Ishikawa (cell line): ENCODE data around the gene PSMG3.

ENCODE experiments used
- MAX ChIP-seq: IDR thresholded peaks from 2 replicates; pipeline ENCODE4 v1.6.1; 2012
- RAD21 ChIP-seq: IDR thresholded peaks from 2 replicates; pipeline ENCODE4 v1.6.1; 2012; ENCODE audit warnings: low read depth

DNA sequence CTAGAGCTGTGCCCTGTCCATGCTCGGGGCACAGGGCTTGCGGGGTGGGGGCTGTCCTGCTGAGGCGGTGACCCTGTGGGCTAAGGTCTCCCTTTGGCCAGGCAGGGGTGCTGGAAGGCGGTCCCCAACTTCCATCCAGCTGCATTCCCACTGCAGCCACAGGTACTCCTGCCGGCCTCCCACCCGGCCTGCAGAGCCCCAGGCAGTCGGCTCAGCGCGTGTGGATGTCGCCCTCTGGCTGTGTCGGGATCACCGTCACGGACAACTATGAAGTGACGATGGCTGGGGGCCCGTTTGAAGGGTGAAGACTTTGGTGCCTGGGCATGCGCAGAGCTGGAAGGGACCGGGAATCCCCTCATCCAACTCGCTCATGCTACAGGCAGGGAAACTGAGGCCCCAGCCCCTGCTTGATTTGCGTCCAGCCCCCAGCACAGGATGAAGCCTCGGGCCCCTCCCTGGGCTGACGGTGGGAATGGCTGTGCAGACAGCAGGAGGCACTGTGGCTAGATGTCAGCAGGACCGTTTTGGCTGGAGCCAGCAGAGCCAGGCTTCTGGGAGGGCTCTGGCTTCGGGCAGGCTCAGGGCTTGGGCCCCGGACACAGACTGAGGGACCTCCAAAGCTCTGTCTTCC, 11.5 kb downstream of the PSMG3 start:
- TF ChIP-seq RAD21 (no peak; the same call in 1 of the 2 replicates), MAX (no peak)
